GM21576 (cell line): ENCODE measurements around the gene RNF220.

Experiments
- ATAC-seq: cut with Tn5 transposase; IDR thresholded peaks from one replicate; pipeline ENCODE4 v1.9.1; 2021; ENCODE audit warnings: mild to moderate bottlenecking, moderate library complexity; ENCODE audit not compliant: unreplicated experiment

The RNF220 gene

GRCh38 chr1:44631647-44632539 lies 226.8 kb downstream of the RNF220 start:
- ATAC-seq = peak; percentile 63

GRCh38 chr1:44632598-44632997 lies 227.5 kb downstream of the RNF220 start:
- no peak for ATAC-seq

- ATAC-seq = no peak
These were observed 229.6 kb downstream of the RNF220 start for GRCh38 chr1:44634606-44635189.

GRCh38 chr1:44635439-44635838 lies 230.4 kb downstream of the RNF220 start:
- no peak for ATAC-seq

- no peak for ATAC-seq
These were observed 231.1 kb downstream of the RNF220 start for GRCh38 chr1:44636083-44636687.

GRCh38 chr1:44636688-44637598 lies 231.9 kb downstream of the RNF220 start:
- no peak for ATAC-seq

GRCh38 chr1:44637702-44638411 lies 232.8 kb downstream of the RNF220 start:
- no peak for ATAC-seq

GRCh38 chr1:44640200-44640853 lies 235.3 kb downstream of the RNF220 start:
- ATAC-seq = no peak

- no peak for ATAC-seq
These were observed 236.4 kb downstream of the RNF220 start for GRCh38 chr1:44641126-44642102.

- no peak for ATAC-seq
These were observed 237.2 kb downstream of the RNF220 start for GRCh38 chr1:44642255-44642654.

GRCh38 chr1:44642925-44643324 lies 237.9 kb downstream of the RNF220 start:
- no peak for ATAC-seq

- ATAC-seq = no peak
These were observed 238.8 kb downstream of the RNF220 start for GRCh38 chr1:44643721-44644334.

GRCh38 chr1:44644806-44645205 lies 239.8 kb downstream of the RNF220 start:
- ATAC-seq = no peak

- ATAC-seq = no peak
These were observed 240.6 kb downstream of the RNF220 start for GRCh38 chr1:44645476-44646244.

- ATAC-seq = no peak
These were observed 241.4 kb downstream of the RNF220 start for GRCh38 chr1:44646261-44647110.

GRCh38 chr1:44647896-44648295 lies 242.8 kb downstream of the RNF220 start:
- ATAC-seq = no peak
